KMS-11 (cell line): ENCODE data around the gene ST6GALNAC6.

Experiments used
- H2AFZ ChIP-seq: fragments of 200-600 bp; sonication (generic); 2 replicates; pipeline ENCODE4 v1.6.1; 2016; ENCODE audit warnings: antibody characterized with exemption, mixed run types, low read depth
- H3K27ac ChIP-seq: fragments of 200-600 bp; sonication (generic); 2 replicates; pipeline ENCODE4 v1.6.1; 2016; ENCODE audit warnings: mild to moderate bottlenecking, mixed run types
- H3K27me3 ChIP-seq: fragments of 200-600 bp; sonication (generic); 2 replicates; pipeline ENCODE4 v1.6.1; 2017; ENCODE audit warnings: mild to moderate bottlenecking, low read depth, mixed run types, moderate library complexity; ENCODE audit not compliant: insufficient read depth
- H3K36me3 ChIP-seq: fragments of 200-600 bp; sonication (generic); 2 replicates; pipeline ENCODE4 v1.6.1; 2017; ENCODE audit warnings: mild to moderate bottlenecking, mixed run types; ENCODE audit not compliant: insufficient read depth
- H3K4me1 ChIP-seq: fragments of 200-600 bp; sonication (generic); 2 replicates; pipeline ENCODE4 v1.6.1; 2016; ENCODE audit warnings: mild to moderate bottlenecking, low read depth, mixed run types; ENCODE audit not compliant: poor library complexity, severe bottlenecking
- H3K4me2 ChIP-seq: fragments of 200-600 bp; sonication (generic); 2 replicates; pipeline ENCODE4 v1.7.0; 2016; ENCODE audit warnings: mild to moderate bottlenecking, mixed run types
- H3K4me3 ChIP-seq: fragments of 200-600 bp; sonication (generic); IDR thresholded peaks from 2 replicates; pipeline ENCODE4 v1.6.1; 2017; ENCODE audit warnings: low read depth, low read length, mixed read lengths; ENCODE audit not compliant: insufficient read depth
- H3K79me2 ChIP-seq: fragments of 200-600 bp; sonication (generic); 2 replicates; pipeline ENCODE4 v1.6.1; 2016; ENCODE audit warnings: low read depth, mixed run types; ENCODE audit not compliant: insufficient read depth
- H3K9ac ChIP-seq: fragments of 200-600 bp; sonication (generic); 2 replicates; pipeline ENCODE4 v1.6.1; 2016; ENCODE audit warnings: mild to moderate bottlenecking, mixed run types
- H4K20me1 ChIP-seq: fragments of 200-600 bp; sonication (generic); 2 replicates; pipeline ENCODE4 v1.6.1; 2016; ENCODE audit warnings: mild to moderate bottlenecking, mixed run types; ENCODE audit not compliant: insufficient read depth
- TF ChIP-seq, protein P1 (sequence below): fragments of 200-600 bp; sonication (generic); conservative IDR thresholded peaks from 2 replicates; pipeline ENCODE4 v1.6.1; 2017; ENCODE audit warnings: low read depth, mild to moderate bottlenecking, antibody characterized with exemption, low read length, moderate library complexity, mixed read lengths

The ST6GALNAC6 gene

DNA sequence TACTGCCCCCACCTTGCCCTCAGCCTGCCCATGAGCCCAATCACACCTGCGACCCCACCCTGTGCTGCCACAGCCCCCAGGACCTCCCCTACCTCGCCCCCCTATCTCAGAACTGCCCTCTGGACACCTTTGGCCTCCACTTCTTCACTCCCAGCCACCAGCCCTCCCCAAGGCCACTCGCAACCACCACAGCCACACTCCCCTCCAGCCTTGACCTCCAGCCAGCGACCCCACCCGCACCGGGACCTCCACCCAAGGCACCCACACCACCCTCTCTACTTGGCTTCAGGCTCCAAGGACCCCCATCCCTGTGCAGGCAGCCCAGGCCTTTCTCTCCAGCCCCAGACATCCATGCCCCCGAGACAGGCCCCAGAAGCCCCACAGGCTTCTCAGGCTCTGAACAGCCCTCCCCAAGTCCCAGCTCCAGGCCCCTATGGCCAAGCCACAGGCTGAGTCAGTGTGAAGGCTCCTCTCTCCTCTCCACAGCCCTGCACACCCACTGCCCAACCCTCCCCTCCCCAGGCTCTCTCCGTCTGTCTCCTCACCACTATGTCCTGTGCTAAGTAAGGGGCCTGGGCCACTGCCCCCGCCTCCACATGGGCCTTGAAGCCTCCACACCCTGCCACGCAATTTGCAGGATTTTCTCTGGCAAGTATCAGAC, 24.0 kb downstream of the ST6GALNAC6 start:
- Histone ChIP-seq H3K36me3 (no peaks in the 10 kb centered on the region), H3K9ac (no peak overlapping the region), H3K4me1 (no peaks in the 10 kb centered on the region), H3K79me2 (no peaks in the 10 kb centered on the region), H3K27me3 (no peaks in the 10 kb centered on the region), H4K20me1 (no peaks in the 10 kb centered on the region), H3K27ac (no peak overlapping the region), H3K4me3 (no peak overlapping the region), H2AFZ (no peak overlapping the region), H3K4me2 (no peak overlapping the region)
- TF ChIP-seq, protein P1, sequence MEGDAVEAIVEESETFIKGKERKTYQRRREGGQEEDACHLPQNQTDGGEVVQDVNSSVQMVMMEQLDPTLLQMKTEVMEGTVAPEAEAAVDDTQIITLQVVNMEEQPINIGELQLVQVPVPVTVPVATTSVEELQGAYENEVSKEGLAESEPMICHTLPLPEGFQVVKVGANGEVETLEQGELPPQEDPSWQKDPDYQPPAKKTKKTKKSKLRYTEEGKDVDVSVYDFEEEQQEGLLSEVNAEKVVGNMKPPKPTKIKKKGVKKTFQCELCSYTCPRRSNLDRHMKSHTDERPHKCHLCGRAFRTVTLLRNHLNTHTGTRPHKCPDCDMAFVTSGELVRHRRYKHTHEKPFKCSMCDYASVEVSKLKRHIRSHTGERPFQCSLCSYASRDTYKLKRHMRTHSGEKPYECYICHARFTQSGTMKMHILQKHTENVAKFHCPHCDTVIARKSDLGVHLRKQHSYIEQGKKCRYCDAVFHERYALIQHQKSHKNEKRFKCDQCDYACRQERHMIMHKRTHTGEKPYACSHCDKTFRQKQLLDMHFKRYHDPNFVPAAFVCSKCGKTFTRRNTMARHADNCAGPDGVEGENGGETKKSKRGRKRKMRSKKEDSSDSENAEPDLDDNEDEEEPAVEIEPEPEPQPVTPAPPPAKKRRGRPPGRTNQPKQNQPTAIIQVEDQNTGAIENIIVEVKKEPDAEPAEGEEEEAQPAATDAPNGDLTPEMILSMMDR = no peak

GRCh38 chr9:127874301-127875221, 24.8 kb downstream of the ST6GALNAC6 start:
- H2AFZ ChIP-seq = no peak overlapping the region
- no peak overlapping the region for H3K9ac ChIP-seq
- H4K20me1 ChIP-seq = no peaks in the 10 kb centered on the region
- TF ChIP-seq, protein P1 = no peak
- H3K36me3 ChIP-seq = no peaks in the 10 kb centered on the region
- no peak overlapping the region for H3K4me3 ChIP-seq
- no peaks in the 10 kb centered on the region for H3K27me3 ChIP-seq
- no peak overlapping the region for H3K4me2 ChIP-seq
- H3K4me1 ChIP-seq = no peaks in the 10 kb centered on the region
- no peaks in the 10 kb centered on the region for H3K79me2 ChIP-seq
- H3K27ac ChIP-seq = no peak overlapping the region

DNA sequence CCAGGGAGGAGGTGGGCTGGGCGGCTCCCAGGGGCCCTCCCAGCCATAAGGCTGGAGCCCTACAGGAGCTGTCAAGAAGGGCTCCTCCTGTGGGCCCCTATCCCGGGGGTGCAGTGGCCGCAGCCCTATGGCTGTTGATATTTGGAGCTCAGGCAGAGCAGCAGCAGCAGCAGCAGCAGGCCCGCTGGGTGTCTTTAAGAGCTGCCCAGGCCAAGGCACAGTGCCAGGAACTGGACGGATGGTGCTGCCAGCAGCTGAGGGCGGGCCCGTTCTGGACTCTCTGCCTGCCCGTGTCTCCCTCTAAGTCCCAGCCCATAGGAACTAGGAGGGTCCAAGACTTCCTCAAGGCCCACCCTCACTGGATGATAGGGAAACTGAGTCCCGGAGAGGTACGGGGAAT, 25.5 kb downstream of the ST6GALNAC6 start:
- Histone ChIP-seq H3K79me2 (no peaks in the 10 kb centered on the region), H2AFZ (no peak overlapping the region), H3K36me3 (no peaks in the 10 kb centered on the region), H3K27ac (no peak overlapping the region), H3K4me2 (no peak overlapping the region), H3K9ac (no peak overlapping the region), H3K4me3 (no peak overlapping the region), H3K27me3 (no peaks in the 10 kb centered on the region), H3K4me1 (no peaks in the 10 kb centered on the region), H4K20me1 (no peaks in the 10 kb centered on the region)
- TF ChIP-seq, protein P1 = no peak

DNA sequence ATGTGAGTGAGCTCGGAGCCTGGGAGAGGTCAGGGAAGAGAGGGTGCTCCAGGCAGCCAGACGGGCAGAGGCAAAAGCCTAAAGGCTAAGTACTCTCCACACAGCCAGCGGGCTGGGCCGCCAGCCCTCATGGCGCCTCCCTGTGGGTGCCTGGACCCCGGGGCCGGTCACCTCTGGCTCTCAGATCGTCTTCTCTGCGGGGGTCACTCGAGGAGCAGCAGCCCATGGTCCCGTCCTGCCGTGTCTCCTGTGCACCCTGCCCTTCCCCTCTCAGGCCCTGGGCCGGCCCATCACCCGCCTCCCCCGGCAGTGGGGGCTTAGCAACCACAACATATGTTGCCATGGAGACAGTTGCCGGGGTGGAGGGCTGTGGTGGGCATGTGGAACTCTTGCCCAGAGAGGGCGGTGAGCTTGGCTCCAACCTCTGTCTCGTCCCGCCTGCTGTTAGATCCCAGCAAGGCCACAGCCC, 26.1 kb downstream of the ST6GALNAC6 start:
- H2AFZ ChIP-seq = no peak overlapping the region
- H3K79me2 ChIP-seq = no peaks in the 10 kb centered on the region
- H3K27me3 ChIP-seq = no peaks in the 10 kb centered on the region
- no peaks in the 10 kb centered on the region for H3K4me1 ChIP-seq
- TF ChIP-seq, protein P1 = no peak
- no peak overlapping the region for H3K4me2 ChIP-seq
- no peak overlapping the region for H3K9ac ChIP-seq
- no peaks in the 10 kb centered on the region for H3K36me3 ChIP-seq
- no peak overlapping the region for H3K4me3 ChIP-seq
- no peak overlapping the region for H3K27ac ChIP-seq
- H4K20me1 ChIP-seq = no peaks in the 10 kb centered on the region
